GM12878 (cell line): ENCODE results near the gene CHRNA9. TPM values are rescaled to one million over a fixed set of nuclear protein-coding genes. Genes with fewer than 3 reads are reported as not detected.

Experiments
- CBFB ChIP-seq: IDR thresholded peaks from 2 replicates; pipeline ENCODE4 v1.6.1; 2016; ENCODE audit warnings: antibody characterized with exemption, low read depth
- EGR1 ChIP-seq, 2 experiments: IDR thresholded peaks; 1 replicate in 1 of 2; 2 replicates in 1 of 2; pipeline ENCODE4 v1.6.1; 2011 to 2012; ENCODE audit warnings: low read depth in 2 of 2, low read length in 2 of 2, borderline replicate concordance in 1 of 2, mild to moderate bottlenecking in 1 of 2, moderate library complexity in 1 of 2
- ELK1 ChIP-seq: IDR thresholded peaks from 2 replicates; pipeline ENCODE4 v1.6.1; 2012; ENCODE audit warnings: low read depth, low read length, improper control_type of control experiment
- ESRRA ChIP-seq: IDR thresholded peaks from 2 replicates; pipeline ENCODE4 v1.6.1; 2012; ENCODE audit warnings: mild to moderate bottlenecking, low read length, improper control_type of control experiment
- HDAC2 ChIP-seq: fragments of 200-600 bp; sonication (generic); IDR thresholded peaks from 2 replicates; pipeline ENCODE4 v1.6.1; 2017
- HDAC6 ChIP-seq: fragments of 200-600 bp; sonication (generic); IDR thresholded peaks from one replicate; pipeline ENCODE4 v1.8.0; 2017; ENCODE audit warnings: antibody characterized with exemption; ENCODE audit not compliant: unreplicated experiment
- HDGF ChIP-seq: fragments of 450-650 bp; IDR thresholded peaks from 2 replicates; pipeline ENCODE4 v1.6.1; 2016; ENCODE audit warnings: antibody characterized with exemption
- IKZF2 ChIP-seq, 2 experiments: fragments of 450-650 bp; IDR thresholded peaks; 2 replicates each; pipeline ENCODE4 v1.6.1; 2017; ENCODE audit warnings: mild to moderate bottlenecking in 2 of 2, moderate library complexity in 2 of 2
- IRF3 ChIP-seq: fragments of 450-650 bp; IDR thresholded peaks from 2 replicates; pipeline ENCODE4 v1.6.1; 2014; ENCODE audit warnings: mild to moderate bottlenecking
- IRF4 ChIP-seq: IDR thresholded peaks from 2 replicates; pipeline ENCODE4 v1.6.1; 2011; ENCODE audit warnings: low read depth, low read length
- MEF2A ChIP-seq: IDR thresholded peaks from 2 replicates; pipeline ENCODE4 v1.6.1; 2011; ENCODE audit warnings: low read depth, mild to moderate bottlenecking, low read length, moderate library complexity; ENCODE audit not compliant: insufficient read depth
- MYB ChIP-seq: fragments of 150-350 bp; IDR thresholded peaks from 2 replicates; pipeline ENCODE4 v1.6.1; 2014; ENCODE audit warnings: mild to moderate bottlenecking, low read depth, low read length, borderline replicate concordance
- NKRF ChIP-seq: fragments of 450-650 bp; conservative IDR thresholded peaks from 2 replicates; pipeline ENCODE4 v1.6.1; 2017; ENCODE audit warnings: mild to moderate bottlenecking, moderate library complexity
- PKNOX1 ChIP-seq: fragments of 450-650 bp; IDR thresholded peaks from 2 replicates; pipeline ENCODE4 v1.6.1; 2016; ENCODE audit warnings: mild to moderate bottlenecking
- POLR2AphosphoS5 ChIP-seq: IDR thresholded peaks from 2 replicates; pipeline ENCODE4 v1.6.1; 2011; ENCODE audit warnings: mild to moderate bottlenecking, low read length, inconsistent platforms
- PRDM15 ChIP-seq: fragments of 450-650 bp; formaldehyde crosslinking; IDR thresholded peaks from 2 replicates; pipeline ENCODE4 v1.4.0; 2020; ENCODE audit warnings: mild to moderate bottlenecking, moderate library complexity
- RB1 ChIP-seq: fragments of 450-650 bp; formaldehyde crosslinking; IDR thresholded peaks from 2 replicates; pipeline ENCODE4 v1.6.1; 2017; ENCODE audit warnings: mild to moderate bottlenecking, borderline replicate concordance
- RBBP5 ChIP-seq: fragments of 200-600 bp; sonication (generic); conservative IDR thresholded peaks from 2 replicates; pipeline ENCODE4 v1.6.1; 2016
- SP1 ChIP-seq: IDR thresholded peaks from one replicate; pipeline ENCODE4 v1.6.1; 2011; ENCODE audit warnings: low read depth, low read length
- TBL1XR1 ChIP-seq: IDR thresholded peaks from 2 replicates; pipeline ENCODE4 v1.6.1; 2012; ENCODE audit warnings: low read depth, low read length, improper control_type of control experiment
- TCF12 ChIP-seq: IDR thresholded peaks from 2 replicates; pipeline ENCODE4 v1.6.1; 2011; ENCODE audit warnings: low read depth, mild to moderate bottlenecking, low read length
- WRNIP1 ChIP-seq: IDR thresholded peaks from 2 replicates; pipeline ENCODE4 v1.6.1; 2011; ENCODE audit warnings: low read depth, low read length, improper control_type of control experiment, borderline replicate concordance
- YY1 ChIP-seq: IDR thresholded peaks from 2 replicates; pipeline ENCODE4 v1.6.1; 2011; ENCODE audit warnings: low read depth, mild to moderate bottlenecking, low read length
- ZNF384 ChIP-seq: IDR thresholded peaks from 2 replicates; pipeline ENCODE4 v1.6.1; 2012; ENCODE audit warnings: low read depth, mild to moderate bottlenecking, low read length, improper control_type of control experiment, borderline replicate concordance
- polyA plus RNA-seq, 11 experiments: library from polyadenylated mRNA; depleted of rRNA in 4 of 11; unstranded in 6 of 11; stranded (reverse) in 5 of 11; fragments of >200 nt; fragmentation: Nextera tagmentation in 4 of 11; fragmentation: Illumina TruSeq in 1 of 11; extraction: Ambion mirVana in 4 of 11; extraction: Trizol in 1 of 11; gene quantifications; 1 replicate in 1 of 11; 2 replicates in 10 of 11; pipeline versions ENCODE4 v1.2.1 to v1.2.3, GENCODE V29; 2011 to 2016; ENCODE audit warnings: inconsistent platforms in 2 of 11, missing spikeins in 2 of 11, low read depth in 1 of 11
- total RNA-seq, 4 experiments: library from RNA; depleted of rRNA in 3 of 4; stranded (reverse); fragments of >200 nt in 3 of 4; fragmentation: Illumina TruSeq in 1 of 4; extraction: Trizol in 1 of 4; gene quantifications; 2 replicates each; pipeline versions ENCODE4 v1.2.1 to v1.2.3, GENCODE V29; 2013 to 2021

CHRNA9 gene
- total and polyA plus RNA-seq, 10 of the 15 experiments (the other 5 are each of a cell fraction or from before 2014, with no cell fraction given) = 0.05 to 0.09 (median 0.08) TPM; not detected in 7

- 0 out of 2 replicates have a peak, but pooled peaks have one; percentile 13 for TF ChIP-seq MYB
- TF ChIP-seq CBFB = no peak
- peak; percentile 100 for TF ChIP-seq IKZF2 (IDR thresholded peaks at IDR 0.05)
- TF ChIP-seq ELK1 = peak; percentile 19; the same call in 1 of the 2 replicates
- TF ChIP-seq PRDM15 (CRISPR knock-in tag) = no peak
- no peak for TF ChIP-seq ESRRA
- no peak for TF ChIP-seq HDAC2
- no peak for TF ChIP-seq RBBP5
- peak; percentile 79 for TF ChIP-seq HDGF
- TF ChIP-seq IRF3 = no peak
- TF ChIP-seq MEF2A = no peak
- TF ChIP-seq TBL1XR1 = 0 out of 2 replicates have a peak, but pooled peaks have one; percentile 71
- TF ChIP-seq IRF4 = peak; percentile 93
- peak; percentile 43; the same call in 1 of the 2 replicates for TF ChIP-seq POLR2AphosphoS5
- TF ChIP-seq EGR1 (IDR thresholded peaks at IDR 0.05; ENCODE audit: borderline replicate concordance in 1 of 2, low read depth in 2 of 2, low read length in 2 of 2) = no peak
- no peak for TF ChIP-seq WRNIP1
- peak; percentile 76 for TF ChIP-seq TCF12
- peak; percentile 77 for TF ChIP-seq PKNOX1
- TF ChIP-seq YY1 = peak; percentile 79
- peak; percentile 63 for TF ChIP-seq SP1
- TF ChIP-seq ZNF384 = no peak
- TF ChIP-seq HDAC6 = no peak
- peak; percentile 64; the same call in 1 of the 2 replicates for TF ChIP-seq RB1
- peak; percentile 53; the same call in 1 of the 2 replicates for TF ChIP-seq NKRF
Measured at GRCh38 chr4:40309250-40309774, 25.8 kb upstream of the CHRNA9 start (continued).
